ENCODE data around the gene SH3D19.

SH3D19 gene

DNA sequence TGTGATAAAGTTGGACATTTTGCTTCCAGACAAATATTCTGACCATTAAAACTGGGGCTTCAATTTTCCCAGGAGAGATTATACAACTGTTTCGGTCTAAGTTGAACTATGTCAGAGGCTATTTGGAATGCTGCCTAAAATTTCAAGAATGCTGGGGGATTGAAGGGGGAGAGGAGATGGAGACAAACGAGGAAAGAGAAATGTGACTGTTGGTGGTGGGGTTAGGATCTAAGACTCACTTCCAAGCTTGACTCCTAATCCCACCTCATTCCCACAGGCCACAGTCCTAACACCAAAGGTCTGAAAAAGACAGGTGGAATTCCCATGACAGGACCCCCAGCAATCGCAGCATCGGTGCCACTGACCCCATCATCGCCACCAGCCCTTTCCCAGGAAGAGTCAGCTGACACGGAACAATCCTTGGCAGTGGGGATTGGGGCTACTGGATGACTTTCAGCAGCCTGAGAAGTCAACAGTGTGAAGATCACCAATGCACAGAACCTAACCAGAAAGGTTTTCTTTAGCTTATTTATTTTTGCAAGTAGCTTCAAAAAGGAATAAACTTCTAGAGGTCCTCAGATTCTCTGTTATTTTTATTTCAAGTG, 122.5 kb downstream of the SH3D19 start:
- no peak for TF ChIP-seq CTCF (IDR thresholded peaks at IDR 0.05)

GRCh38 chr4:151202381-151202780, 123.0 kb downstream of the SH3D19 start:
- TF ChIP-seq CTCF (IDR thresholded peaks at IDR 0.05) = no peak

DNA sequence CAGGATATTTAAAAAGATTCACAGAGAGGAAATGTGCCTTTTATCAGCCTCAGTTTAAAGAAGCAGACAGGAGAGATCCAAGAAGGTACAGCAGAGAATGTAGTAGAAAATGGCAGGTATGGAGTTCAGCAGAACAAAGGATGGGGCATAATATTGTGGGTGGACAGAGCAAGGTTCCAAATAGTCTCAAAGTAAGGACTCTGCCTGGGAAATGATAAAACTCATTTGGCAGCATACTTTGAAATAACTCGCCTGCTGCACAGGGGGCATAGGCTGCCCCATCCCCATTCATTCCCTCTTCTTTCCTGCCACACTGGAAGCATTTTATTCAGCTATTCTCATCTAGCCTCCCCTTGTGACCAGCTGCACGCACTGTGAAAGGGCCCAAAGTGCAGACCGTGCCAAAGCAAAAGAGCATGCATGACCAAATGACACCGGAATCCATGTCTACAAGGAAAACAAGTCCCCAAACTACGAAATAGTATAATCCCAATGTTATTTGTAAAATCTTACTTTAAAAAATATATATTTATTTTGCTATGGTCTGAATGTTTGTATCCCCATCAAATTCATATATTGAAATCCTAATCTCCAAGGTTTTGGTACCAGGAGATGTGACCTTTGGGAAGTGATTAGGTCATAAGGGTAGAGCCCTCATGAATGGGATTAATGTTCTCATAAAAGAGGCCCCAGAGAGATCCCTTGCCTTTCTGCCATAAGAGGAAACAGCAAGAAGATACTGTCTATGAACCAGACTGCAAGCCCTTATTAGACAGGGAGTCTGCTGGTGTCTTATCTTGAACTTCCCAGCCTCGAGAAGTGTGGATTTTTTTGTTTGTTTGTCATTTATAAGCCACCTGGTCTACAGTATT, 125.8 kb downstream of the SH3D19 start:
- TF ChIP-seq CTCF (IDR thresholded peaks at IDR 0.05) = no peak

GRCh38 chr4:151198748-151199147, 126.7 kb downstream of the SH3D19 start:
- TF ChIP-seq CTCF (IDR thresholded peaks at IDR 0.05) = no peak

GRCh38 chr4:151197247-151197646, 128.2 kb downstream of the SH3D19 start:
- no peak for TF ChIP-seq CTCF (IDR thresholded peaks at IDR 0.05)

GRCh38 chr4:151195801-151196200, 129.6 kb downstream of the SH3D19 start:
- no peak for TF ChIP-seq CTCF (IDR thresholded peaks at IDR 0.05)

DNA sequence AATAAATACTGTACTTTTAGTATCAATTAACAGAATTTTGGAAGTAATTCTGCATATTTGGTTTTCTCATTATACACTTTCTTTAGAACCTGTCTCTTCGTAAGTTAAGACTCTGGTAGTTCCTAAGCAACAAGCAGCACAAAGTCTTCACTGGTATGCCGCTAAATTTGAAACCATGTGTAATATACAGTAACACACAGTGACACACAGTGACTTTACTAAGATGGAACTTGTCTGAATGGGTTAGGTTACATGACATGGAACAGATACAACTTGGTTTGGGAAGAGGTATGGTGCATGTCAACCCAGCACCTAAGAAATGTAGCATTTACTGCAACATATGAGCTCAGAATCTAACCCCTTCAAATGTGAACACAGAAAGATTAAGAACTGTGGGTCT, 132.0 kb downstream of the SH3D19 start:
- no peak for TF ChIP-seq CTCF (IDR thresholded peaks at IDR 0.05)
